Sciatic nerve (tissue), 2 donors: Measurements from ENCODE around the gene IRAK1. TPM values are rescaled to one million over a fixed set of nuclear protein-coding genes. Genes with fewer than 3 reads are reported as not detected.
A peak's percentile ranks its signal among the peaks of the same experiment; 100 is the strongest.

Experiments
- ATAC-seq: fragments of 200-7000 bp; cut with Tn5 transposase; one replicate; pipeline ENCODE4 v1.9.1; 2020; ENCODE audit warnings: mild to moderate bottlenecking, moderate library complexity
- DNase-seq: peaks from one replicate; pipeline ENCODE4 v3.0.0-alpha.2; 2020; ENCODE audit warnings: low spot score
- intact Hi-C: fragments of 100-400 bp; cut with DNase I; formaldehyde crosslinking; loops from one replicate; pipeline ENCODE4 v1.14.2; 2022
- total RNA-seq: library from RNA; stranded (reverse); fragmentation: NEBNext Ultra II Directional; extraction: Animal tissue kit (Norgen Biotek cat#: 25700); gene quantifications from one replicate; pipeline ENCODE4 v1.2.1, GENCODE V29; 2021
- donor health status: DM: no; HTN: no; CAD: no.
- donor health status: DM: no; HTN: no; CAD: no.

Gene IRAK1
- total RNA-seq, 1 donor from 2014 or later, result 53.9 TPM

- DNase-seq, result no peak
- intact Hi-C loops, result no loop called here
- no peak for ATAC-seq
Observed at GRCh38 chrX:154044091-154044490, 24.4 kb upstream of the IRAK1 start.

DNA sequence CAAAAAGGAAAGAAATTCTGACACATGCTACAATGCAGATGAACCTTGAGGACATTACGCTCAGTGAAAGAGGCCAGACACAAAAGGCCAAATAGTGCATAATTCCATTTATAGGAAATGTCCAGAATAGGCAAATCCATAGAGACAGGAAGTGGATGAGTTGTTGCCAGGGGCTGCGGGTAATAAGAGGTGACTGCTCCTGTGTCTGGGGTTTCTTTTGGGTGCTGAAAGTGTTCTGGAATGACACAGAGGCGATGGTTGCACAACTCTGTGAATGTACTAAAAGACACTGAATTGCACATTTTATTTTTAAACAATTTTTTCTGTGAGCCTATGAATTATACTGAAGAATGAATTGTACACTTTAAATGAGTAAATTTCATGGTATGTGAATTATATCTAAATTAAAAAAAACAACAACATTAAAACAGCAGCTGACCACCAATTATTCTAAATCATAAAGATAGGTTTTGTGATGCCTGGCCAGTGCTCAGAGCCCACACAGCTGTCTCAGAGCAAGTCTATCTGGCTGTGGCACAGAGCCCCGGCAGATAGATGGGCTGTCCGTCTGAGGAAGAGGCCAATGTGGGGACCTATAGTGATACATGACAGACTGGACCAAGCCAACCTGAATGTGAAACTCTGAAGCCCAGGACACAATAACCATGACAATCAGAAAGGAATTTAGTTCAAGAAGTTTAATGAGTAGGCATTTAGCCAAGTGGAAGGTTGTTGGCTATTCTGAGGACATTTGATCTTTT, 23.5 kb upstream of the IRAK1 start:
- DNase-seq (no peak), ATAC-seq (peak; percentile 47)
- intact Hi-C loops, result no loop called here

- intact Hi-C loops, result no loop called here
- no peak for DNase-seq
- ATAC-seq, result no peak
Observed at GRCh38 chrX:154040863-154041262, 21.2 kb upstream of the IRAK1 start.

DNA sequence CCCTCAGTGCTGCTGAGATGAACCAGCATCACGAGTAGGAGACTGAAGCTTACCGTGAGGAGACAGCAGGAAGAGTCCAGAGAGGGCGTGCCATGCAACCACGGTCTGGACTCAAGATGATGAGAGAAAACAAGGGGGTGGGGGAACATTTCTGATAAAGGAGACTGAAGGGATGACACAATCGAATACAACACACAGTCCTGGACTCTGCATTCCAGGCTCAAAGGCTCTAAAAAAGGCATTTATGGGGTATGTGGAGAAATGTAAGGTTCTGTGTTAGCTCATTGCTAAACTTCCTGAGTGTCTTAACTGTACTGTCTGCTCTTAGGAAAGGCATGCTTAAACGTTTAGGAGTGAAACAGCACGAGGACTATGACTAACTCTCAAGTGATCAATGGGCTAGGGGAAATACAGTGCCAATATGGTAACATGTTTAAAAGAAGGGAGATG, 20.6 kb upstream of the IRAK1 start:
- intact Hi-C loops, result no loop called here
- DNase-seq, result no peak

DNA sequence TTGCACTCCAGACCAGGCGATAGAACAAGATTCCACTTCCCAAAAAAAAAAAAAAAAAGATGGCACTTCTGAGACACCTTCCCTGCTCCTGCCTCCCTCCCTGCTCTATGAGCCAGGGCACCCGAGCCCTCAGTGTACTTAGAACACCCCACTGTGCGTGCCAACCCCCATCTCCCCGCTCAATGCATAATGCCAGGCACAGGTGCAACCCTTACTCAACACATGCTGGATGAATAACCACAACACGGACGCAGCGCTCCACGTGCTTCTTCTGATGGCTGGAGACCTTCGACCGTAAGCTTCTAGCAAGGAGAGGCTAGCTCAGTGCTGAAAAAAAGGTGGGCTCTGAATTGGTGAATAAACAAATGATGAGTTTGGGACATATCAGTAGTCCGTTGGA, 19.9 kb upstream of the IRAK1 start:
- intact Hi-C loops, result no loop called here
- DNase-seq, result no peak
- no peak for ATAC-seq

More for the DNA sequence above, 20.6 kb upstream of the IRAK1 start:
- peak; percentile 29 for ATAC-seq

- intact Hi-C loops, result no loop called here
- ATAC-seq (no peak), DNase-seq (no peak)
Observed at GRCh38 chrX:154038656-154039055, 19.0 kb upstream of the IRAK1 start.

DNA sequence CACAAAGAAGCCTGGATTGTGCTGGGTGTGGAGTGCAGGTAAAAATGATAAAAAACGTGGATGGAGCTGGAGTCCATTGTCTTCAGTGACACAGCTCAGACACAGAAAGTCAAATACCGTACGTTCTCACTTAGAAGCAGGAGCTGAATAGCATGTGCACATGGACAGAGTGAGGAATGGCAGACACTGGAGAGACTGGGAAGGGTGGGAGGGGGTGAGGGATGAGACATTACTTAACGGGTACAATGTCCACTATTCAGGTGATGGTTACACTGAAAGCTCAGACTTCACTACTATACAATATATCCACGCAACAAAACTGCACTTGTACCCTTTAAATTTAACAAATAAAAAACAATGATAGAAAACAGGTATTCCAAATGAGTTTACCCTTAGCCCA, 18.1 kb upstream of the IRAK1 start:
- DNase-seq (no peak), ATAC-seq (no peak)
- intact Hi-C loops, result no loop called here

- ATAC-seq, result no peak
- no peak for DNase-seq
- intact Hi-C loops, result no loop called here
Observed at GRCh38 chrX:154036513-154036912, 16.8 kb upstream of the IRAK1 start.

- ATAC-seq, result no peak
- intact Hi-C loops, result no loop called here
- DNase-seq, result no peak
Observed at GRCh38 chrX:154033848-154034247, 14.1 kb upstream of the IRAK1 start.

DNA sequence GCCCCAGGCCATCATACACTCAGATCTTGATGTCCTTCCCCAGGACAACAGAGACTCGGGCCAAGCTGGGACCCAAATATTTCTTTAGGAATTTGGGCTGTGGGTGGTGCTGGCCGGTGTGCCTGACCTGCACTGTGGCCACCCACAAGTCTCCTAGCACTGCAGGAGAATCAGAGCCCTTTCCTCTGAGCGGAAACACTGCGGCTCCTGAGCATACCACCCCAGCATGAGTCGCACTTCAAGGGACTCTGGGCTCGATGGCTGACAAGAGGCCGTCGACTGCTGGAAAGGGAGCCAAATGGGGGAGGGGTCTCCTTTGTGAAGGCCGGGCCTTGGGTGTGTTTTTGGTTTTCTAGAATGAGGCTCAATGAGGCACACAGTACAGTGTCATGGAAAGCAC, 13.0 kb upstream of the IRAK1 start:
- DNase-seq (no peak), ATAC-seq (no peak)
- intact Hi-C loops, result no loop called here

GRCh38 chrX:154032160-154032559, 12.5 kb upstream of the IRAK1 start:
- no peak for ATAC-seq
- intact Hi-C loops, result no loop called here
- DNase-seq, result no peak

DNA sequence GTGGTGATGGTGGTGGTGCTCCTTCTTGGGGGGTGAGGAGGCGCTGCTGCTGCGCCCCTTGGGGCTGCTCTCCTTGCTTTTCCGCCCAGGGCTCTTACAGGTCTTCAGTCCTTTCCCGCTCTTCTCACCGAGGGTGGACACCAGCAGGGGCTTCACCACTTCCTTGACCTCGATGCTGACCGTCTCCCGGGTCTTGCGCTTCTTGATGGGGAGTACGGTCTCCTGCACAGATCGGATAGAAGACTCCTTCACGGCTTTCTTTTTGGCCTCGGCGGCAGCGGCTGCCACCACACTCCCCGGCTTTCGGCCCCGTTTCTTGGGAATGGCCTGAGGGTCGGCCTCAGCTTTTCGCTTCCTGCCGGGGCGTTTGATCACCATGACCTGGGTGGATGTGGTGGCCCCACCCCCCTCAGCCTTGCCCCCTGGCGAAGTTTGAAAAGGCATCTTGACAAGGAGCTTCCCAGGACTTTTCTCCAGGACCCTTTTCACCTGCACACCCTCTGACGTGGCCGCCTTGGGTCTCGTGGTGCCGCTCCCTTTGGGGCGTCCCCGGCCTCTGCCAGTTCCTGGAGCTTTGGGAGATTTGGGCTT, 11.1 kb upstream of the IRAK1 start:
- DNase-seq, result no peak
- intact Hi-C loops, result no loop called here
- ATAC-seq, result no peak

DNA sequence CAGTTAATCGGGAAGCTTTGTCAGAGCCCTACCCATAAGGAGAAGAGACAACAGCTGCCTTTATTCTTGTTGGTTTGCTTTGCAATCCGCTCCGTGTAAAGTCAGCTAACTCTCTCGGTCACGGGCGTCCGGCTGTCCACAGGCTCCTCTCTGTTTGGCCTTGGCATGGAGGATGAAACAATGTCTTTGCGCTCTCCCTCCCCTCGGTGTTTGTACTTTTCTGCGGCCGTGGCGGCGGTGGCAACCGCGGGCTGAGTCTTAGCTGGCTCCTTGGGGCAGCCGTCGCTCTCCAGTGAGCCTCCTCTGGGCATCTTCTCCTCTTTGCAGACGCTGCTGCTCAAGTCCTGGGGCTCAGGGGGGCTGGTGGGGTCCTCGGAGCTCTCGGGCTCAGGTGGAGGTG, 10.6 kb upstream of the IRAK1 start:
- intact Hi-C loops, result no loop called here
- DNase-seq (no peak), ATAC-seq (no peak)

- DNase-seq (no peak), ATAC-seq (no peak)
- intact Hi-C loops, result no loop called here
Observed at GRCh38 chrX:154029439-154029838, 9.7 kb upstream of the IRAK1 start.

DNA sequence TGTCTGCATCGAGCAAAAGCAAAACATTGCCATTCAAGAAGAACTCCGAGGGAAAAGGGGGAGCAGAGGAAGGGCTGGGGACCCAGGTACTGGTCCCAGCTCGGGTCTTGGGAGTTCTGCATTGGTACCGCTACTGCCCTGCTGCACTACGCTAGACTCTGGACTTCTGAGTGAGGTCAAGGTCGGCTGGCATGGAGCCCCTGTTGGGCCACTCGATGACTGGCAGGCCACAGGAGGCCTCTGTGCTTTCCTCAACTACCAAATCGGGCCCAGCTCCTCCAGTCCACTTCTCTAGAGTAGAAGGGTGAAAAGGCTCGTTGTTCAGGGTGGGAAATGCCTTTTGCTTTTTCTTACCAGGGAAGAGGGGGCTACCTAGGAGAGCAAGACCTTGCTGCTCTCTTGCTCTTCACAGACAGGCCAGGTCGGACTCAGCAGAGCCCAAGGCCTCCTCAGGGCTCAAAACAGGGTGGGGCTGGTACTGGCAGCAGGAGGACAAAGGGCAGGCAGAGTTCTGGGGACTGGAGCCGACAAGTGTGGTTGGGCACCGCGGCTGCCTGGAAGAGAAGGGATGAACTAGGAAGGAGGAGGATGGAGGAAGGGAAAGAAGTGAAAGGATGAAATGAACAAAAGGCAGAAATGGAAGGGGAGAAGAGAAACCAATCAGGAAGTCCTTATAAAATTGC, 8.9 kb upstream of the IRAK1 start:
- no peak for DNase-seq
- no peak for ATAC-seq
- intact Hi-C loops, result no loop called here

DNA sequence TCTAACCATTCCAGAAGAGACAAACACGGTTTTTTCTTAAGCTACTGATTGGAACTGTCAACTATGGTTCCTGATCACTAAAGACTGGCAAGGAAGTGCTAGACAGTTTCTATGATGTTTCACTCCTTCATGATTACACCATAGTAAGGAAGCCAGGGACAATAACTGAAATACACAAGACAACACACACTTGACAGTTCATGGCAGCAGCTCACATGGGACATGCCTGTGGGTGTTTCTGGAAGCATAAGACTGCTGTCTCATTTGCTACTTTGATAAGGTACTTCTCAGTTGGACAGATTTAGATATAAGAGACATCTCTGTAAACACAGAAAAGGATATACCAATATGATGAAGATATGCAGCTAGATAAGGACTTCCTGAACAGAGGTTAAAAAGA, 8.3 kb upstream of the IRAK1 start:
- no peak for ATAC-seq
- intact Hi-C loops, result no loop called here
- DNase-seq, result no peak

- no peak for DNase-seq
- intact Hi-C loops, result no loop called here
- no peak for ATAC-seq
Observed at GRCh38 chrX:154027022-154027402, 7.3 kb upstream of the IRAK1 start.

DNA sequence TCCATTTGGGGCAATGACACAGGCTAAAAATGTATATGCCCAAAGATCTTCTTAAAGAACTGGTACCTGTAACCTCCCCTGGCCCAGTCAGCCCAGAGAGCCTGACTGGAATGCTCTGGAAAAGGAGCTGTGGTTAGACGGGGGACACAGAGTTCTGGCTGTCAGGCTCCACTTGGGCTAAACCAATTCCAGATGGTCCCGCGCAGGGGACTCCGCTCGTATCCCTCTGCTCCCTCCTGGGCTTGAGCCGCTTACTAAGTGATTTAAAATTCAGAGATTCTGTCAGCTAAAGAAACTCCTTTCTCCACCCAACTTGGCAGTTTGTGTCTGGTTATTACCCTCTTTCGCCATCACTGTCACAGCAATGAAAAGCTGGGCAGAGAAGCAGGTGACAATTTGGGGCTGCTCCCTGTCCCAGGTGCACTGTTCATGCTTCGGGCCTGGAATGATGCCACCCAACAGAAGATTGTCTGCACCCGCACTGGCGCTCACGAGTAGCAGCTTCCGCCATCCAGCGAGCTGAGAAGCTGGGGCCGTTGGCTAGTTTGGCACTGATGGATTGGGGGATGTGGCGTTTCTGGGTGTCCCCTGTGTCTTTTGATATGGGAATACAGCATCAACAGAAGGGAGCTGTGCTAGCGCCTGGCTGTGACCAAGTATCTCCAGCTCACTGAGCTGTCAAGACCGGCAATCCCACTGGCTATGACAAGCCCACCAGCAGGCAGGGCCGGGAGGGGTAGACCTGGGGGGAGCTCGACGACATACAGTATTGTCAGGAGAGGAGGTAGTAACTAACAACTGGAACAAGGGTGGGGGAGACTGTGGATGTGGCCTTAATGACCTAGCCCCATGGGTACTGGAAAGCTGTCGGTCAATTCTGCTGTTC, 6.7 kb upstream of the IRAK1 start:
- ATAC-seq (no peak), DNase-seq (no peak)
- intact Hi-C loops, result no loop called here

DNA sequence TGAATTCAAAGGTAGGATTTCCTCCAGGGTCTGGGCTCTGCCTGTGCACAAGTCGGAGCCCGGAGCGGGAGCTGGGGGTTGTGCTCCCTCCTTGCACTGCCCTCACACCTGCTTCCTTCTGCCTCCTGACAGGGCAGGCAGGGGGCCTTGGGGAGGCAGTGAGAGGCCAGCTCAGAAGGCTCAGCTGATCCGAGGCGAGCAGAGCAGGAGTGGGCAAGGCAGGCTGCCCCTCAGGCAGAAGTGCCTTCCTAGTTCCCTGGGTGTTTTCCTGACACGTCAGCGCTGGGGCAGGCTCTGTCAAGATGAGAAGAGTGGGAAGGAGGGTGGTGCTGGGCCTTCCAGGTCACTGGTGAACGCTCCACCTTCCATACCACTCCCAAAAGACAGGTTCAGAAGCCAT, 5.5 kb upstream of the IRAK1 start:
- intact Hi-C loops, result no loop called here
- ATAC-seq (no peak), DNase-seq (no peak)

- no peak for ATAC-seq
- DNase-seq, result no peak
- intact Hi-C loops, result no loop called here
Observed at GRCh38 chrX:154024271-154024670, 4.6 kb upstream of the IRAK1 start.
